Measurements from ENCODE around the gene ARHGAP20.
"Not testable (repeated sequence)": the region's sequence is repeated elsewhere in the genome, so short reads cannot be mapped to it uniquely, and the experiment has no call there.

Gene ARHGAP20

DNA sequence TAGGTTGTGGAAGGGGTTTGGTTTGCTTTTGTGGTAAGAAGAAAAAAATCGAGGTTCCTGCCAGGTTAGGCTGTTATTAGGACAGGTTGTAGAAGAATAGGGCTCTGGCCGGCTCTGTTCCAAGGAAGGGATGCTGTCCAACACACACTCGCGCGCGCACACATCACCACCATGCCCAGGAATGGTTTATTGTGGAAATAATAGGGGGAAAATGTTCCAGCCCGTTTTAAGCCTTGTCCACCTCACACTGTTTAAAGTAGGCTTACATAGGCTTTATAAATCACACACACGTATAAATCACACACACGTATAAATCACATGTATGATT, 1.2 kb upstream of the ARHGAP20 start:
- DNase-seq, result no peak

DNA sequence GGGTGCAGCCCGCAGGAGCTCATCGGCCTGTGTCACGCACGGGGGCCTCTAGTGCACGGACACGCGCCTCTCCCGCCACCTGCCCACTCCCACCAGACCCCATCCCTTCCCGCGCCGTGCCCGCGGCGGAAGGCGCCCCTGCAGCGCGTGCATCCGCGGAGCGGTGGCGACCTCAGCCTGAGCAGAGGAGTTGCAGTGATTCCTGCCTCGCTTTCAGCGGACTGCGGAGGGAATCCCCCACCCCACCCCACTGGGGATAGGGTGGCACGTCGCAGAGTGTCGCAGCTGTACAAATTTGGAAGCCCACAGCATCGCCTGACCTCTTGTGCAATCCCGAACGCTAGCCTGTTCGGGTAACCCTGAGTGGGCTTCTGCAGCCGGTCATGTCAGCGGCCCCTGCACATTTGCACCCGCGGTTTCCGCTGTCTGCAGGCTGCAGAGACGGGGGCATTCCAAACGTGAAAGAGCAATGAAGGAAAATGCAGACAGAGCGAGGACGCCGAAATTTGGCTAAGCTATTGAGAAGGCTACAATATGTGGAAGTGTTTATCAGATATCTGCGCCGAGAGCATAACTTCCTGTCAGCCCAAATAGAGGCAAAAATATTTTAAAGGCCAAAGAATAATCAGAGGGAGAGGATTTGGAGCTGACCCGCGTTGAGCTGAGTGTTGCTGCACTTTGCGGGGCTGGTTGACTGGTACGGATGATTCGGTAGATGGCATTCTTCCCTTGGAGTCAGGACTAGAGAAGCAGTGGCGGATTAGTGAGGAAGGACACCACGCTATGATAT, 617 bp upstream of the ARHGAP20 start:
- DNase-seq, result peak; percentile 13

DNA sequence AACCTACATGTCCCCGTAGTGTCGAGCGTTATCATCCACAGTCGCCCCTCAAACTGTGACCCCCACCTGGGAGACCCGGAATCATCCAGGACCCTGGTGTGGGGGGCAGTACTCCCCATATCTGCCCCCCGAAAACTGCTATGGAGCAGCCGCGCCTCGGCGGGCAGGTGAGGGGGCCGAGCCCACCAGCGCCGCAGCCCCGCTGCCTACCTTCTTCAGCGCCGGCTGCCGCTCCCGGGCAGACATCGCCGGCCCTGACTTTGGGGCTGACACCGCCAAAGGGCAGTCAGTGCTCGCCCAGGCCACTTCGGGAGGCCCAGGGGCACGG, 825 bp downstream of the ARHGAP20 start:
- no peak for DNase-seq

DNA sequence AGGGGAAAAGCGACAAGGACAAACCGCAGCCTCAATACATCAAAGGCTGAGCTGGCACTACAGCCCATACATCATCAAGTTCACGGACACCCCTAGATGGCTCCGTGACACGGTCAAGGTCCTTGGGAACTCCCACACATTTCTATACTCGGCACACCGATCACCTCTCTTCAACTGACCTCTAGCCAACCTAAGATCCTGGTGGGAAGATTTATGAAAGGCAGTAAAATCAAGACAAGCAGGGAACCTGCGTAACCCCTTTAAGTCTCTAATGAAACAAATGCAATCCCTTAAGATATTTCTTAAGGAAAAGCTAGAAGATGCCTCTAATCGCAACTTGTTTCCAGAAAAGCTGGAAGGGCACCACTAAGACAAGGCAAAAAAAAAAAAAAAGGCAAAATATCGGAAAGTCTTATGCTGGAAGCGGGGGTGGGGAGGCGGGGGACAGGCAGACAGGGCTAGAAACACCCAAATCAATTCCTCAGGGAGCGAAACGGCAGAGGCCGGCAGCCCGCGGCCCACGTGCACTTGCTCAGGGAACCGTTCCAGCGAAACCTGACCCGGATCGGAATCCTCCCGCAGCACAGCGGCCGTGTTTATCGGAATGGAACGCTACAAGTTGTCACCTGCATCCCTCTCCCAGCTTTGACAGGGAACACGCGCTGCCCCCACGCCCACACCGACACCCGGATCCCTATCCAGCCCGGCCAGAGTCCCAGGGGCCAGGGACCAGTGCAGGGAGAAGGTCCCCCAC, 1.4 kb downstream of the ARHGAP20 start:
- no peak for DNase-seq

DNA sequence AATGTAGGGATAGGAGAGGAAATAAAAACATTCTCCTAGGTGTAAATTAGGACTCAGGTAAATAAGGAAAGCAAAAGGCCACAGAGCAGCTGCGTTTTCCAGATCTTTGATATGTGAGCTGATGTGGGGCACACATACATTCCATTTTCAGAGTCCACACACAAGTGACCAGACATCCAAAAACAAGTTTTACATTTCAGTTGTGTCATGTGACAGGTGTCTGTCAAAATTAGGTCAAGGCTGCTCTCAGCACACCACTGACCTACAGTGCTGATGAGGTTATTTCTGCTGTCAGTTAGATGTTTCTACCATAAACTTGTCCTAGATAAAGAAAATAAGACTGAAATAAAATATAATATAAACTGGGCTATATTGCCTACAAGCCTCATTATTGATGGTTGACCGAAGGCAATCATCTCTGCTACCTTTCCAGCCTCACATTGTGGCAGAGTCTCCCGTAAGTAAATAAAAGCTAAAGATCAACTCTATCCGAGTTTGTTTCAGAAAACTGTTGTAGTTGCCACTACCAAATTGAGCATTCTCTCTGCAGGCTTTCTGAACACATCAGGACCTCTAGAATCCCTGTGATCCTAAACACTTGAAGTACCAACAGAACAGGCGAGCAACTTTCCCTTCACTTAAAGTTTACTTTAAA, 7.9 kb downstream of the ARHGAP20 start:
- DNase-seq, result no peak

DNA sequence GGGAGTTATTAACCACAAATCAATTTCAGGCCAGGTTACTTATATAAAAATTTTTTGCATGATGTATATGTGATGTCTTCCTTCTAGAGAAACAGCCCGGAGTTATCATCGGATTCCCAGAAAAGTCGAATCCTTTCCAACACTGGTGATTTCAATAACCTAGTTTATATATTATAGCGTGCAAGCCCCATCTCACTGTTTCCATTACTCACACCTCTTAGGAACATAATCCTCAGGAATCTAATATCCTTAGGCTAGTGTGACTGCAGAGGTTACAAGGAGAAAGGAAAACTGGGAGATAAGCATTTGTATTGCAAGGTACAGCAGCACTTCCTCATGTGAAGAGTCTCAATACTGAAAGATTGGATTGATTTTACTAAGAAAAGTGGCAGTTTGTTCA, 20.3 kb downstream of the ARHGAP20 start:
- no peak for DNase-seq

DNA sequence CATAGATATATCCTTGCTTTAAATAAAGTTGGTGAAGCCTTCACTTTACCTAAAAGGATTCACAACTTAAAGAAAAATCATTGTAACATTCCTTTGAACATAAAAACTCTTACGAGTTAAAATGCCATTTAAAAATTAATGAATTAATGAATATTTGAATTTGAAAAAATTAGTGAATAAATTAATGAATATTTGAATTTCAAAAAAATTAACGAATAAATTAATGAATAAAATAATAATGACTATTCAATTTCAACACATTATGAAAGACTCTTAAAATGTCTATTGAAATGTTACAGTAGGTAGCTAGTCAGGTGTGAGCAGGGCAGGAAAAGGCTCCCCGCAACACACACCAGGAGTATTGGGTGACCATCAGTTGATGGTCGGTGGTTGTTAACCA, 22.9 kb downstream of the ARHGAP20 start:
- no peak for DNase-seq

DNA sequence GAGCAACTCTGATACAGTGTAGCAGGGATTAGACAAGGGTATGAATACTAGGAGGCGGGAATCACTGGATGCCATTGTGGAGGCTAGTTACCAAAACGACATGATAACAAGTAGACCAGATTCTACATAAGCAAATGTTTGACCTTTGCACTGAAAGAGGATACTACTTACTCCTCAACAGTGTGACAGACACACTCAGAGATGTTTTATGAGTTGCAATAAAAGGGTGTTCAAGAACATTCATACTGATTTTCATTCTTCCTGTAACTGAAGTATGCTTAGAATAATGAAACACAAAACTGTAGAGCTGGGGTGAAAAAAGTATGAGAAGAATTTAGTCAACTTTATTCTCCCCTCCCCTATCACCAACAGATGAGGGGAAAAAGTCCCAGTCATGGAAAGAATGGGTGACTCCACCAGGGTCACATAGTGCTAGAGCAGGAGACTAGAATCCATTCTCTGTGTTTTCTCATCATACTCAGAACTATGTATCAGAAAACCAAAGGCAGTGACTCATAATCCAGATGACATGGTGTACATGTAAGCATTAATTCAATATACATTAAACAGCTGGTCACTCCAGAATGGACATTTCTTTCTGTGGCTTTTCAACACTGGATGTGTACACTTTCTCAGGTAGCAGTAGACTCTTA, 32.8 kb downstream of the ARHGAP20 start:
- DNase-seq, result no peak

DNA sequence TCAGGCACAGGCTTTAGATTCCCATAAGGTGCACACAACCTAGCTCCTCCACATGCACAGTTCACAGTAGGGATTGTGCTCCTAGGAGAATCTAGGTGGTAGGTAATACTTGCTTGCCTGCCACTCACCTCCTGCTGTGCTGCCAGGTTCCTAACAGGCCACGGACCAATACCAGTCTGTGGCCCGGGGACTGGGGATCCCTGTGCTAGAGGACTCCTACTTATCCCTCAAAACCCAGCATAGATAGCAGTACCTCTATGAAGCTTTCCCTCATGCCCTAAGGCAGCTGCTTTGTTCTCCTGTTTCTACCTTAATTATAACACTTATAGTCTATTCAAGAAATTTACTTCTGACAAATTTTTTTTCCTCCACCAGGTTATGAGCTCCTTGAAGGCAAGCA, 36.7 kb downstream of the ARHGAP20 start:
- DNase-seq, result no peak

DNA sequence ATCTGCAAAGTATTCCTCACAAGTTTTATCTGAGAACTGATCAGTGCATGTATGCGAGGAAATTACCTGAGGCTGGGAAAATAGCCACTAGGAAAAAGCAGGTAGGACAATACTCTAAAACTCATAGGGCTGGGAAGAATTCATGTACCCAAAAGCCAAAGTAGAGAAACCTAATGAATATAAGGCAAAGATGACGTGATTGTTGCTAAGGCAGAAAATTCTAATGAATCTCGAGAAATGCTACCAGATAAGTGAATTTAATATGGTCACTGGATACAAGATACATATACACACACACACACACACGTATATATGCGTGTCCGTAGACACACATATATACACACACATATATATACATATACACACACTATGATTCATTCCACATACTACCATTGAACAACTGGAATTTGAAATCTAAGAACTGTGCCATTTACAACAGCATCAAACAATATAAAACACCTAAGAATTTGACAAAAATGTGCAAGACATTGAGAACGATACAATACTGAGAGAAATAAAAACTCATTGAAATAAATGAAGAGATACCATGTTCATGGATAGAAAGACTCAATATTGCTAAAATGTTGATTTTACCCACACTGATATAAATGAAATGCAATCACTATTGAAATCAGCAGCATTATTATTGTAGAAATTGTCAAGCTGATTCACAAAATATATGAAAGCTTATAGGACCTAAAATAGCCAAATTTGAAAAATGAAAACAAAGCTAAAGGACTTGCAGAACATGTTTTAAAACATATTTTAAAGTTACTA, 46.4 kb downstream of the ARHGAP20 start:
- DNase-seq, result no peak

DNA sequence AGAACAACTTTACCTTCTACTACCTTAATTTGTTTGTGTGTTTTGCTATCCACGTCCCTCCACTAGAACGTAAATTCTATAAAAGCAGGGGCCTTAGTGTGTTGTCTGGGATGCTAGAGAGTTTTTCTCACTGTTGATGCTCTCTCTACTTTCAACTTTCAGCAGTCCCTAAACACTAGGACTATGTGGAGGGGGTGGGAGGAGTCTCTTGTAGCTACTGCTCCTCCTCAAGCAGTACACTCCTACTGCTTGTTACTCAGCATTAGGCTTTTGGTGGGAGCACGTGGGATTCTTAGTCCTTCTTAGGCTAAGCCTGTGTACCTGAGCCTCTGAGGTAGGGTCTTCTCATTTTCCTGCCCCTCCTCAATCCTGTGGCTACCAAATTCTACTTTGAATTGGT, 56.3 kb downstream of the ARHGAP20 start:
- DNase-seq, result no peak

DNA sequence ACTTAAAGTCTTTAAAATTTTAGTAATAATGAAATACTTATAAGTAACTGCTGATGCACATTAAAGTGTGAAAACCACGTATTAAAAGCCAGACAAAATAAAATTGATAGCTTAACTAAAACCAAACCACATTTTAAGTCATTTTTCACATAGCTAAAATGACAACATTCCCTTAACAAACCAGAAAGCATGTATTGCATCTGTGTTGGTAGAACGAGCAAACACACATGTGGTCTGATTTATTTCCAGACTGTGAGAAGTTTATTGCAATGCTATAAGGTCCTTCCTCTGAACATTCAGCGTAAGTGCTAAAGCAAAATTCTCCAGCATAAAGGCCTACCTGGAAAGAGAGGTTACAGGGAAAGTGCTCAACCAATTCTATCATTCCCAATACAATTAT, 57.8 kb downstream of the ARHGAP20 start:
- DNase-seq, result no peak

DNA sequence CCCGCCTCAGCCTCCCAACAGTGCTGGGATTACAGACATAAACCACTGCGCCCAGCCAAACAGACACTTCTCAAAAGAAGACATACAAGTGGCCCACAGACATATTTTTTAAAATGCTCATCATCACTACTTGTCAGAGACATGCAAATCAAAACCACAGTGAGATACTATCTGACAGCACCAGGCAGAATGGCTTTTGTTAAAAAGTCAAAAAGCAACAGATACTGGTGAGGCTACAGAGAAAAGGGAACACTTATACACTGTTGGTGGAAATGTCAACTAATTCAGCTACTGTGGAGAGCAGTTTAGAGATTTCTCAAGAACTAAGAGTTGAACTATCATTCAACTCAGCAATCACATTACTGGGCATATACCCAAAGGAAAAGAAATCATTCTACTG, 67.0 kb downstream of the ARHGAP20 start:
- DNase-seq, result no peak

DNA sequence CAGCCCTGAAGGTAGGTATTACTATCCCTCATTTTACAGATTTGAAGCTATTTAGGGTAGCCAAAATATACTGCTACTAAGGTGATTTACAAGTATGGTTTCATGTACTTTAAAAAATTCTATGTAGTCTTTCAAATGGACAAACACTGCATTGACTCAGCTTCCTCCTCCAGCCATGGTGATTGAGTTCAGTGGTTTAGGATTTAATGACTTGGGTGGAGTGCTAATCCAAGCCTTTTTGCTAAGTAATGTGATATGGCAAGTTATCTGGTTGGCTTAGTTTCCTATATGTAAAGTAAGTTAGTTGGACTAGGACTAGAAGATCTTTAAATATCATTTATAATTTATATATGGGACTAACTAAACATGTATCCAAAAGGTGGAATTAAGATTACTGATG, 77.9 kb downstream of the ARHGAP20 start:
- DNase-seq, result no peak

DNA sequence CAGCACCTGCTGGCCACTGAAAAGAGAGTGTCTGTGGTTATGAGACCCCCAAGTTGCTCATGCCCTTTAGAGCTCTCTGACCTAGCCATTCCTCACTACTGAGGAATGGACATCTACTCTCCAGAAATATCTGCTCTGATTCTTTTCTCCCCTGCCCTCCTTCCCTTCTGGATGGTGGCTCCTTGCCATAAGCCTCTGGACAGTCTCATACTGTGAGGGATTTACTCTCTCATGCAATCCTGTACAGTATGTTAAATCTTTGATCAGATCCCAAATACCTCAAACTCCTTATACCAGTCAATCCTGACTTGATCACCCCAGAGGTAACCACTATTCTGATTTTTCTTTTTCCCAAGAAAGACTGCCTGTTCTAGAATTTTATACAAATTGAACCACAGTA, 80.7 kb downstream of the ARHGAP20 start:
- DNase-seq, result no peak

DNA sequence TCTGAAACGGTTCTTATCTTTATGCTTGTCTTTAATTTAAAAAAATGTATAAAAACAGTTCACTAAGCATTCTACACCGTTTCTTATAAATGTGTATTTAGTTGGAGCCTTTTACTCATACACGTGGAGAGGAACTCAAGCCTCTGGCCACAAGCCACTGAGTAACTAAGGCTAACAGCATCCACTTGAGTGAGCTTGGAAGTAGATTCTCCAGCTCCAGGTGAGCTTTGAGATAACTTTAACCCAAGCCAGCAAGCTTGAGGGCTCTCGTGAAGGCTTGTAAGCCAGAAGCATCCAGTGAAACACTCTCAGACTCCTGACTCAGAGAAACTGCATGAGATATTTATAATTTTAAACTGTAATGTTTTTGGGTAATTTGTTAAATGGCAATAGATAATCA, 82.6 kb downstream of the ARHGAP20 start:
- DNase-seq, result no peak

DNA sequence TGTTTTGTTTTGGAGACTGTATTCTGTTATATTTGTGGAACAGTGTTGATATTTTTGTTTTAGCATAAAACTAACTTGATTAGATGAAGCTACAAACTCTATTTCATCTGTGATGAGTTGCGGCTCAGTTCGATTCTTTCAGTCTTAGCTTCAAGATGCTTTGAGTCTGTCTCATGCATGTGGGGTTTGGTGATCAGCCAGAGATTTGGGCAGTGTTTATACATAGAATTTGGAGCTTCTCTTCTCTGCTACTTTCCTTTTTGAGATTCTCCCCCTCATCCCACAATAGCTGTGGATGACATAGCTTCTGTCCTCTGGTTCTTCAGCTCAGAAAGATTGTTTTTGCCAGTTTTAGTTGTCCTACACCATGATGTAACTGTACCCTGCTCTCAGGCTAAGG, 90.4 kb downstream of the ARHGAP20 start:
- DNase-seq, result no peak

DNA sequence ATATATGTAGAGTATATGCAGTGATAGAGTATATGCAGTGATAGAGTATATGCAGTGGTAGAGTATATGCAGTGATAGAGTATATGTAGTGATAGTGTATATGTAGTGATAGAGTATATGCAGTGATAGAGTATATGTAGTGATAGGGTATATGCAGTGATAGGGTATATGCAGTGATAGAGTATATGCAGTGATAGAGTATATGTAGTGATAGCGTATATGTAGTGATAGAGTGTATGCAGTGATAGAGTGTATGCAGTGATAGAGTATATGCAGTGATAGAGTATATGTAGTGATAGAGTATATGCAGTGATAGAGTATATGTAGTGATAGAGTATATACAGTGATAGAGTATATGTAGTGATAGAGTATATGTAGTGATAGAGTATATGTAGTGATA, 92.9 kb downstream of the ARHGAP20 start:
- DNase-seq, result not testable (repeated sequence)

DNA sequence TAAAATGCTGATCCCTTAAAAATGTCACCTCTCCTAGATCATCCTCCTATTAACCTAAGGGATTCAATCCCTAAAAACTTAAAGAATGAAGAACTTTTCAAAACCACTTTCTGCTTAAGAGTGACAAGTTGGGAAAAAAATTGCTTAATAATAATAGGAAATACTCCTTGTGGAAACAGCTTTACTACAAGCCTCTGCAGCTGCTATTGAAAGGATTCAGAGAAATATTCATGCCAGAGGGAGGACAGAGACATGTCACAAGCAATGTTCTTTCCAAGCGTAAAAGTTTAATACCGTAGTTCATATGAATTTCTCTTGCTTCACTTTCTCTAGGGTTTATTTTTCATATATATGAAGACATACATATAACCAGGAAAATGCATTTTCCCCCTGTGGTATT, 98.2 kb downstream of the ARHGAP20 start:
- DNase-seq, result no peak

DNA sequence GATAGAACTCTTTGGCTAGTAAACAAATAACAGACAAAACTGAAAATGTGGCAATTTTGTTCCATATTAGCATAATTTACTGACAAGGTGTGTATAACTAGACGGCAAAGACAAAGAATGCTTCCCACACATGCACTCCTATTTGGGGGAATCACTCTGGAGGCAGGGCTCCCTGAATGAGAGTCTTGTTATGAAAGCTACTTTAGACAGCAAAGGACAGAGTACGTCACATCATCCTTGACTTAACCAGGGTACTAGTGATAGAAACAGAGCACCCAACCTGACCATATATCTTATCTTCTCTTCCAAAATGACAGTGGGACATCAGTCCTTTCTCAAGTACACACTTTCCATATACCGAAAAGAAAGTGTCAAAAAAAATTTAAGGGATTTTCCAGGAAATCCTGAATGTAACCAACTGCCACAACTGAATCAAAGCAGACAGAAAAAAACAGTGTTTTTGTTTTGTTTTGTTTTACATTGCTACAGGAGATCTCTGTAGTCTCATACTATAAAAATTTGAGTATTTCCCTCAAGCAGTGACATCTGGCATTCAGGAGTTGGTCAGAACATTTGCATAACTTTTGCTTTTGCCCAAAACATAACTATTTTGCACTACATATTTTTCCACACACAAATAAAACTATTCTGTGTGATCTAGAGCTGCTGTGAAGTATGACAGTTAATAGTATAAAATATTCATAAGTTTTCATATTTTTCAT, 98.9 kb downstream of the ARHGAP20 start:
- no peak for DNase-seq

DNA sequence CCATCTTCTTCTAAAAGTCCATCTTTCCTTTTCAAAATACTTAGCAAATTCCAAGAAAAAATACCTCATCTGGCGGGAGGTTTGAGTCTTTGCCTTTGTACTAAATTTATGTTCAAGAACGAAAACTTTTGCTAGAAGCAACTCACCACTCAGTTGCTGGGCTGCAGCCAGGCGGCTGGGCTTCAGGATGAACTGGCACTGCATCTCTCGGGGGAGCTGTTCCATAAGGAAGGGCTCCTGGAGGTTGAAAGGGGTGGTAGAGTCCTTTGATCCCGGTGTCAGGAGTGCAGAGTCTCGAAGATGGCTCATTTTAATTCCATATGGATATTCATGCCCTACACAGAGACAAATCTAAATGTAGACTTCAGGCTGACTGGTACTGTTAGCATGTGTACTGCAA, 105.8 kb downstream of the ARHGAP20 start:
- DNase-seq, result no peak

DNA sequence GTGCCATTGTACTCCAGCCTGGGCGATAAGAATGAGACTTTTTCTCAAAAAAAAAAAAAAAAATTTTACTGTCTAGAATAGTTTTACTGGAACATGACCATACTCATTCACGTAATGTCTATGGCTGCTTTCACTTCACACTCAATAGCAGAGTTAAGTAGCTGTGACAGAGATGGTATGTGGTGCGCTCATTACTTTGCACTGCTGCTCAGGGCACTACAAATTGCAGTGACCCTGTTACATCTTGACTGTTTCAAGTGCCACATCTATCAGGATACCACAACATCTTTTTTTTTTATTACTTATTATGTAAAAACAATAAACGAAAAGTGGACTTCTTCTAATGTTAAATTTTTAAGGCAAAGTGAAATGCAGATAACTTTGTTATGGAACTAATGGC, 110.3 kb downstream of the ARHGAP20 start:
- DNase-seq, result no peak

All from activated CD8-positive, alpha-beta memory T cell treated with anti-CD3 and anti-CD28 coated beads, Interleukin-2, amount 50 U/mL, for 4 hours (primary cell).